RWPE2 (cell line): Measurements from ENCODE around the gene CHD6.

Experiments used
- ATAC-seq: fragments of 200-7000 bp; cut with Tn5 transposase; 3 replicates; pipeline ENCODE4 v1.9.1; 2021; ENCODE audit warnings: low read depth
- DNase-seq: peaks from one replicate; pipeline ENCODE4 v3.0.0-alpha.2; 2020; ENCODE audit warnings: low spot score
- H3K27ac ChIP-seq: fragments of 450-650 bp; 2 replicates; pipeline ENCODE4 v1.5.1; 2017; ENCODE audit warnings: mild to moderate bottlenecking; ENCODE audit not compliant: poor library complexity, severe bottlenecking
- H3K27me3 ChIP-seq: fragments of 250-450 bp; sonication (Bioruptor Pico); 2 replicates; pipeline ENCODE4 v1.5.1; 2021; ENCODE audit warnings: mild to moderate bottlenecking, moderate library complexity; ENCODE audit not compliant: insufficient read depth, poor library complexity, severe bottlenecking
- H3K36me3 ChIP-seq: fragments of 250-450 bp; sonication (Bioruptor Pico); 2 replicates; pipeline ENCODE4 v1.5.1; 2020; ENCODE audit warnings: low read depth, mild to moderate bottlenecking, moderate library complexity
- H3K4me1 ChIP-seq: fragments of 250-450 bp; sonication (Bioruptor Pico); 2 replicates; pipeline ENCODE4 v1.5.1; 2021; ENCODE audit warnings: mild to moderate bottlenecking, moderate library complexity; ENCODE audit not compliant: insufficient read depth, poor library complexity, severe bottlenecking
- H3K4me3 ChIP-seq: fragments of 250-450 bp; sonication (Bioruptor Pico); 2 replicates; pipeline ENCODE4 v1.5.1; 2021; ENCODE audit warnings: mild to moderate bottlenecking, moderate library complexity; ENCODE audit not compliant: severe bottlenecking
- H3K9me3 ChIP-seq: fragments of 250-450 bp; sonication (Bioruptor Pico); 2 replicates; pipeline ENCODE4 v1.5.1; 2021; ENCODE audit warnings: mild to moderate bottlenecking, moderate library complexity; ENCODE audit not compliant: severe bottlenecking
- CTCF ChIP-seq: fragments of 450-650 bp; IDR thresholded peaks from one replicate; pipeline ENCODE4 v1.5.1; 2017; ENCODE audit warnings: mild to moderate bottlenecking, moderate library complexity; ENCODE audit not compliant: poor library complexity, severe bottlenecking

Gene CHD6

GRCh38 chr20:41377275-41377674, 240.9 kb downstream of the CHD6 start:
- ATAC-seq (no peak), DNase-seq (peak; percentile 75)
- Histone ChIP-seq H3K4me1 (no peaks in the 10 kb centered on the region), H3K4me3 (no peak overlapping the region), H3K27ac (no peak overlapping the region), H3K27me3 (no peaks in the 10 kb centered on the region), H3K36me3 (no peaks in the 10 kb centered on the region), H3K9me3 (no peaks in the 10 kb centered on the region)
- no peak for TF ChIP-seq CTCF

- H3K27me3 ChIP-seq: no peaks in the 10 kb centered on the region
- no peaks in the 10 kb centered on the region for H3K36me3 ChIP-seq
- TF ChIP-seq CTCF: no peak
- H3K4me3 ChIP-seq: no peak overlapping the region
- H3K27ac ChIP-seq: no peak overlapping the region
- no peak for ATAC-seq
- no peaks in the 10 kb centered on the region for H3K9me3 ChIP-seq
- H3K4me1 ChIP-seq: no peaks in the 10 kb centered on the region
- DNase-seq: peak; percentile 63
These were observed 241.8 kb downstream of the CHD6 start for GRCh38 chr20:41376349-41376748.

- Histone ChIP-seq H3K4me1 (no peaks in the 10 kb centered on the region), H3K27ac (no peak overlapping the region), H3K36me3 (no peaks in the 10 kb centered on the region), H3K27me3 (no peaks in the 10 kb centered on the region), H3K4me3 (no peak overlapping the region), H3K9me3 (no peaks in the 10 kb centered on the region)
- DNase-seq: peak; percentile 73
- no peak for TF ChIP-seq CTCF
- no peak for ATAC-seq
These were observed 242.3 kb downstream of the CHD6 start for GRCh38 chr20:41375846-41376245.

- Histone ChIP-seq H3K36me3 (no peaks in the 10 kb centered on the region), H3K27ac (no peak overlapping the region), H3K4me3 (no peak overlapping the region), H3K27me3 (no peaks in the 10 kb centered on the region), H3K9me3 (no peaks in the 10 kb centered on the region), H3K4me1 (no peaks in the 10 kb centered on the region)
- DNase-seq (peak; percentile 74), ATAC-seq (no peak)
- no peak for TF ChIP-seq CTCF
These were observed 244.0 kb downstream of the CHD6 start for GRCh38 chr20:41373931-41374920.
